C4-2B (cell line): ENCODE results near the gene GPR146.

Source experiments
- CTCF ChIP-seq: fragments of 450-650 bp; conservative IDR thresholded peaks from 2 replicates; pipeline ENCODE4 v1.5.1; 2017; ENCODE audit warnings: mild to moderate bottlenecking
- ZFX ChIP-seq: fragments of 450-650 bp; IDR thresholded peaks from 2 replicates; pipeline ENCODE4 v1.6.1; 2017

- no peak for TF ChIP-seq CTCF
- no peak for TF ChIP-seq ZFX
These were observed 9.5 kb downstream of the GPR146 start for GRCh38 chr7:1053816-1054370.
